ENCODE measurements around the gene RASSF5.

GRCh38 chr1:206477110-206477509, 30.2 kb upstream of the RASSF5 start:
- TF ChIP-seq, protein P1, sequence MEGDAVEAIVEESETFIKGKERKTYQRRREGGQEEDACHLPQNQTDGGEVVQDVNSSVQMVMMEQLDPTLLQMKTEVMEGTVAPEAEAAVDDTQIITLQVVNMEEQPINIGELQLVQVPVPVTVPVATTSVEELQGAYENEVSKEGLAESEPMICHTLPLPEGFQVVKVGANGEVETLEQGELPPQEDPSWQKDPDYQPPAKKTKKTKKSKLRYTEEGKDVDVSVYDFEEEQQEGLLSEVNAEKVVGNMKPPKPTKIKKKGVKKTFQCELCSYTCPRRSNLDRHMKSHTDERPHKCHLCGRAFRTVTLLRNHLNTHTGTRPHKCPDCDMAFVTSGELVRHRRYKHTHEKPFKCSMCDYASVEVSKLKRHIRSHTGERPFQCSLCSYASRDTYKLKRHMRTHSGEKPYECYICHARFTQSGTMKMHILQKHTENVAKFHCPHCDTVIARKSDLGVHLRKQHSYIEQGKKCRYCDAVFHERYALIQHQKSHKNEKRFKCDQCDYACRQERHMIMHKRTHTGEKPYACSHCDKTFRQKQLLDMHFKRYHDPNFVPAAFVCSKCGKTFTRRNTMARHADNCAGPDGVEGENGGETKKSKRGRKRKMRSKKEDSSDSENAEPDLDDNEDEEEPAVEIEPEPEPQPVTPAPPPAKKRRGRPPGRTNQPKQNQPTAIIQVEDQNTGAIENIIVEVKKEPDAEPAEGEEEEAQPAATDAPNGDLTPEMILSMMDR (IDR thresholded peaks at IDR 0.05) = no peak
- no peak for TF ChIP-seq POLR2AphosphoS5 (IDR thresholded peaks at IDR 0.05)
- TF ChIP-seq POLR2A (IDR thresholded peaks at IDR 0.05) = no peak

Data from transverse colon (tissue), 4 donors.